CD4-positive, alpha-beta T cell (primary cell): ENCODE results near the gene AUP1. TPM values are rescaled to one million over a fixed set of nuclear protein-coding genes. Genes with fewer than 3 reads are reported as not detected.

ENCODE experiments used
- ATAC-seq: fragments of 200-7000 bp; cut with Tn5 transposase; one replicate; pipeline ENCODE4 v1.10.0; 2022; ENCODE audit warnings: mild to moderate bottlenecking; ENCODE audit not compliant: poor library complexity
- CTCF ChIA-PET: fragments of 350-600 bp; sonication (Branson Sonifier 250); formaldehyde crosslinking; loops from one replicate; lab custom pipeline; 2021; ENCODE audit warnings: antibody characterized with exemption, inconsistent platforms; lab: Charles Lee
- POLR2A ChIA-PET: fragments of 350-600 bp; sonication (Branson Sonifier 250); formaldehyde crosslinking; loops from one replicate; lab custom pipeline; 2021; ENCODE audit warnings: antibody characterized with exemption, inconsistent platforms; lab: Charles Lee
- DNase-seq, 14 experiments: peaks; one replicate each; pipeline ENCODE4 v3.0.0-alpha.2; 2013 to 2020; ENCODE audit warnings: mixed read lengths in 2 of 14
- H3K27ac ChIP-seq, 2 donors: one replicate each; pipeline versions ENCODE4 v1.5.1 to v1.7.0; 2013; ENCODE audit warnings: low read length in 2 of 2, low read depth in 1 of 2, mild to moderate bottlenecking in 1 of 2
- H3K27me3 ChIP-seq, 2 experiments: 1 replicate in 1 of 2; 2 replicates in 1 of 2; pipeline versions ENCODE4 v1.6.1 to v1.7.0; 2013; ENCODE audit warnings: low read length in 2 of 2, control low read depth in 1 of 2, mild to moderate bottlenecking in 1 of 2, moderate library complexity in 1 of 2; ENCODE audit not compliant: insufficient read depth in 2 of 2, control insufficient read depth in 1 of 2
- H3K36me3 ChIP-seq: one replicate; pipeline ENCODE4 v1.6.1; 2013; ENCODE audit warnings: low read length, control low read depth; ENCODE audit not compliant: insufficient read depth
- H3K4me1 ChIP-seq: one replicate; pipeline ENCODE4 v1.6.1; 2013; ENCODE audit warnings: low read length, control low read depth; ENCODE audit not compliant: insufficient read depth
- H3K4me3 ChIP-seq: one replicate; pipeline ENCODE4 v1.5.1; 2013; ENCODE audit warnings: mild to moderate bottlenecking, low read length, moderate library complexity
- H3K9me3 ChIP-seq, 2 experiments: 1 replicate in 1 of 2; 2 replicates in 1 of 2; pipeline versions ENCODE4 v1.6.1 to v1.7.0; 2013; ENCODE audit warnings: low read length in 2 of 2, mild to moderate bottlenecking in 2 of 2, control low read depth in 1 of 2, moderate library complexity in 1 of 2; ENCODE audit not compliant: control insufficient read depth in 1 of 2, insufficient read depth in 1 of 2
- H3K27ac Mint-ChIP-seq: one replicate; pipeline ENCODE4 v1.8.0; 2020; ENCODE audit warnings: mixed read lengths
- H3K27me3 Mint-ChIP-seq: one replicate; pipeline ENCODE4 v1.8.0; 2021; ENCODE audit warnings: mixed read lengths
- H3K36me3 Mint-ChIP-seq: one replicate; pipeline ENCODE4 v1.8.0; 2021; ENCODE audit warnings: low read depth, mixed read lengths
- H3K4me1 Mint-ChIP-seq: one replicate; pipeline ENCODE4 v1.8.0; 2021; ENCODE audit warnings: low read depth, mixed read lengths
- H3K4me3 Mint-ChIP-seq: one replicate; pipeline ENCODE4 v1.8.0; 2020; ENCODE audit warnings: mild to moderate bottlenecking, mixed read lengths
- H3K9me3 Mint-ChIP-seq: one replicate; pipeline ENCODE4 v1.8.0; 2020; ENCODE audit warnings: mixed read lengths
- intact Hi-C, 2 experiments: fragments of 100-400 bp; cut with DNase I in 1 of 2; cut with micrococcal nuclease in 1 of 2; formaldehyde crosslinking; loops; one replicate each; pipeline versions ENCODE4 v1.15.1 to v1.9.0; 2023 to 2025; cut with DNase I, micrococcal nuclease
- total RNA-seq, 174 experiments: library from RNA in 2 of 174; stranded (reverse) in 2 of 174; gene quantifications; one replicate each; pipeline ENCODE4 v1.2.3 and lab custom pipeline; 2021 to 2026
- TF ChIP-seq, protein P1 (sequence below): fragments of 200-600 bp; IDR thresholded peaks from one replicate; pipeline ENCODE4 v1.8.0; 2022; ENCODE audit warnings: antibody characterized with exemption, mild to moderate bottlenecking

Gene AUP1
- total RNA-seq, 2 experiments from 2014 or later = 162 to 170 TPM

GRCh38 chr2:74573747-74574562, 44.4 kb upstream of the AUP1 start:
- intact Hi-C loops = no loop called here
- Mint-ChIP-seq H3K27ac (peak overlapping the region; percentile 68), H3K9me3 (no peaks in the 10 kb centered on the region), H3K36me3 (no peaks in the 10 kb centered on the region), H3K4me3 (peak overlapping the region; percentile 61), H3K4me1 (peaks cover 20% of the 10 kb centered on the region), H3K27me3 (no peaks in the 10 kb centered on the region)
- TF ChIP-seq, protein P1, sequence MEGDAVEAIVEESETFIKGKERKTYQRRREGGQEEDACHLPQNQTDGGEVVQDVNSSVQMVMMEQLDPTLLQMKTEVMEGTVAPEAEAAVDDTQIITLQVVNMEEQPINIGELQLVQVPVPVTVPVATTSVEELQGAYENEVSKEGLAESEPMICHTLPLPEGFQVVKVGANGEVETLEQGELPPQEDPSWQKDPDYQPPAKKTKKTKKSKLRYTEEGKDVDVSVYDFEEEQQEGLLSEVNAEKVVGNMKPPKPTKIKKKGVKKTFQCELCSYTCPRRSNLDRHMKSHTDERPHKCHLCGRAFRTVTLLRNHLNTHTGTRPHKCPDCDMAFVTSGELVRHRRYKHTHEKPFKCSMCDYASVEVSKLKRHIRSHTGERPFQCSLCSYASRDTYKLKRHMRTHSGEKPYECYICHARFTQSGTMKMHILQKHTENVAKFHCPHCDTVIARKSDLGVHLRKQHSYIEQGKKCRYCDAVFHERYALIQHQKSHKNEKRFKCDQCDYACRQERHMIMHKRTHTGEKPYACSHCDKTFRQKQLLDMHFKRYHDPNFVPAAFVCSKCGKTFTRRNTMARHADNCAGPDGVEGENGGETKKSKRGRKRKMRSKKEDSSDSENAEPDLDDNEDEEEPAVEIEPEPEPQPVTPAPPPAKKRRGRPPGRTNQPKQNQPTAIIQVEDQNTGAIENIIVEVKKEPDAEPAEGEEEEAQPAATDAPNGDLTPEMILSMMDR = no peak
- Histone ChIP-seq H3K36me3 (no peaks in the 10 kb centered on the region), H3K4me1 (peaks cover 5% of the 10 kb centered on the region), H3K9me3 (no peaks in the 10 kb centered on the region), H3K27ac (peak overlapping the region in 1 of 2 donors; percentile 2), H3K4me3 (peak overlapping the region; percentile 4), H3K27me3 (no peaks in the 10 kb centered on the region)
- POLR2A ChIA-PET = interaction anchor here (1.7 kb wide), 1 partner anchor 115 kb away, joined by 5 read pairs; the partner anchor contains the start of gene WBP1
- CTCF ChIA-PET = no interaction called here
- ATAC-seq = peak; percentile 87
- peak in 5 of 14 experiments; percentile 4 to 65 (median 60) for DNase-seq

DNA sequence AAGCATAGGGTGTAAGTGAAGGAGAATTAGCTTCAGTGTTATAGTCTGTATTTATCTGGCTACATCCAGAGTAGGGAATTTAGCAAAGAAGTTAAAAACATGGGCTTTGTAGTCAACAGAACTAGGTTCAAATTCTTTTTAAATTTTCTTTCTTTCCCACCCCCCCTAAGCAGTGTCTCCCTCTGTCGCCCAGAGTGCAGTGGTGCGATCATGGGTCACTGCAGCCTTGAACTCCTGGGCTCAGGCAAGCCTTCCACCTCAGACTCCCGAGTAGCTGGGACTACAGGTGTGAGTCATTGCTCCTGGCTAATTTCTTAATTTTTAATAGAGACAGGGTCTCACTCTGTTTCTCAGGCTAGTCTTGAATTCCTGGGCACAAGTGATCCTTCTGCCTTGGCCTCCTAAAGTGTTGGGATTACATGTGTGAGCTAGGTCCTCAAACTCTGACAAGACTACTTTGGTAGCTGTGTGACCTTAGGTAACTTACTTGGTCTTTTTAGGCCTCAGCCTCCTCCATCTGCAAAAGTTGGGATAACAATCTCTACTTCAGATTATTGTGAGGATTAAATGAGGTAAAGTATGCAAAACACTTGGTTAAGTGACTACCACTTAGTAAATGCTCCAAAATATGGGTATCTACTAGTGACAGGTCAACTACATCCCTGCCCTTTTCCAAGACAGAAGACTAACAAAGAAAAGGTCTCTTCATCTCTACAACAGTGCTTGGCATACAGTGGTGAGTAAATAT, 42.8 kb upstream of the AUP1 start:
- CTCF ChIA-PET = no interaction called here
- no peak overlapping the region for H3K27ac ChIP-seq

GRCh38 chr2:74571058-74571457, 41.6 kb upstream of the AUP1 start:
- CTCF ChIA-PET = no interaction called here
- H3K4me1 ChIP-seq = peaks cover 5% of the 10 kb centered on the region
- peaks cover 0 to 4% of the 10 kb centered on the region in 2 experiments for H3K27me3 ChIP-seq
- H3K27ac ChIP-seq = no peak overlapping the region
- H3K4me3 ChIP-seq = no peak overlapping the region
- H3K27ac Mint-ChIP-seq = no peak overlapping the region
- TF ChIP-seq, protein P1 = no peak
- H3K4me3 Mint-ChIP-seq = no peak overlapping the region
- no peaks in the 10 kb centered on the region for H3K36me3 ChIP-seq
- peaks cover 17% of the 10 kb centered on the region for H3K27me3 Mint-ChIP-seq
- peaks cover 20% of the 10 kb centered on the region for H3K4me1 Mint-ChIP-seq
- H3K9me3 Mint-ChIP-seq = no peaks in the 10 kb centered on the region
- intact Hi-C loops = no loop called here
- no peaks in the 10 kb centered on the region for H3K9me3 ChIP-seq
- ATAC-seq = no peak
- DNase-seq = no peak
- POLR2A ChIA-PET = no interaction called here
- no peaks in the 10 kb centered on the region for H3K36me3 Mint-ChIP-seq

More for the DNA sequence above, 42.8 kb upstream of the AUP1 start:
- Mint-ChIP-seq H3K27ac (no peak overlapping the region), H3K4me1 (peaks cover 20% of the 10 kb centered on the region), H3K9me3 (no peaks in the 10 kb centered on the region), H3K4me3 (no peak overlapping the region), H3K36me3 (no peaks in the 10 kb centered on the region), H3K27me3 (peaks cover 10% of the 10 kb centered on the region)
- Histone ChIP-seq H3K4me1 (peaks cover 5% of the 10 kb centered on the region), H3K27me3 (peaks cover 0 to 4% of the 10 kb centered on the region in 2 experiments), H3K9me3 (no peaks in the 10 kb centered on the region), H3K4me3 (no peak overlapping the region), H3K36me3 (no peaks in the 10 kb centered on the region)
- TF ChIP-seq, protein P1 = no peak
- POLR2A ChIA-PET = no interaction called here
- intact Hi-C loops = no loop called here
- DNase-seq (no peak), ATAC-seq (no peak)
